HG03457 (cell line): Measurements from ENCODE around the gene LARP4.
"Not testable (repeated sequence)": the region's sequence is repeated elsewhere in the genome, so short reads cannot be mapped to it uniquely, and the experiment has no call there.

Experiments used
- ATAC-seq: cut with Tn5 transposase; IDR thresholded peaks from one replicate; pipeline ENCODE4 v1.9.1; 2021; ENCODE audit warnings: moderate number of reproducible peaks; ENCODE audit not compliant: unreplicated experiment

LARP4 gene

DNA sequence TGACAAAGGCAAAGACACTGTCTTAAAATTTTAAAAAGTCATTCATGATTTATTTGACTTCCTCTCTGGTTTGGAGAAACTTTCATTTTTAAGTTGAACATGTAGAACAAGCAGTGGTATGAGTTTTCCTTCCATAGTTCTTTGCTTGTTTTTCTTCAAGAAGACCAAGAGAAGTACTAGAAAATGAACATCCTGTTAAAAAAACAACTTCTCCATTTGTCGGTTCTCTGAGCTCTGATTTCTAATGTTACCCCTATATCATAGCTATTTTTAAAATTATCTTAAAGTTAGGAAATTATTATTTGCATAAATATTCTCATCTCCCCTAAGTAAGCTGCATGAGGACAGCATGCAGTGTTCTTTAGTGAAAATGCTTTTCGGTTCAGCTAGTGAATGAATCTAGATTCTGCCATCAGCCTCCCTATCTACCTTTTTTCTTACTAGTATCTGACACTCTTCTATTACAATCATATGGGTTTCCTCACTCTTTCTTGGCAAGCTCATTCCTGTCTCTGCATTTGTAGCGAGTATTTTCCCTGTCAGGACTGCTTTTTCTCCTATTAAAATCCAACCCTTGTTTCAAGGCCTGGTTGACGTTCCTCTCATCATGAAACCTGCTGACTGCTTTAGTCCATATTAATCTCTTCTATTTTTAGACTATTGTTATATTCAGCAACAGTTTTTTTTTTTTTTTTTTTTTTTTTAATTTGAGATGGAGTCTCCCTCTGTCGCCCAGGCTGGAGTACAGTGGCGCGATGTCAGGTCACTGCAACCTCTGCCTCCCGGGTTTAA lies 119.9 kb downstream of the LARP4 start:
- ATAC-seq = no peak

DNA sequence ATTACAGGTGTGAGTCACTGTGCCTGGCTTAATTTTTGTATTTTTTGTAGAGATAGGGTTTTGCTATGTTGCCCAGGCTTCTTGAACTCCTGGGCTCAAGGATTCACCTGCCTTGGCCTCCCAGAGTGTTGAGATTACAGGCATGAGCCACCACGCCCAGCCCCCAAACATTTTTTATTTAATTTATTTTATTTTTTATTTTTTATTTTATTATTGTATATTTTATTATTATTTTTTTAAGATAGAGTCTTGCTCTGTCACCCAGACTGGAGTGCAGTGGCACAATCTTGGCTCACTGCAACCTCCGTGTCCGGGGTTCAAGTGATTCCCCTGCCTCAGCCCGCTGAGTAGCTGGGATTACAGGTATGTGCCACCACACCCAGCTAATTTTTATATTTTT lies 121.1 kb downstream of the LARP4 start:
- not testable (repeated sequence) for ATAC-seq

DNA sequence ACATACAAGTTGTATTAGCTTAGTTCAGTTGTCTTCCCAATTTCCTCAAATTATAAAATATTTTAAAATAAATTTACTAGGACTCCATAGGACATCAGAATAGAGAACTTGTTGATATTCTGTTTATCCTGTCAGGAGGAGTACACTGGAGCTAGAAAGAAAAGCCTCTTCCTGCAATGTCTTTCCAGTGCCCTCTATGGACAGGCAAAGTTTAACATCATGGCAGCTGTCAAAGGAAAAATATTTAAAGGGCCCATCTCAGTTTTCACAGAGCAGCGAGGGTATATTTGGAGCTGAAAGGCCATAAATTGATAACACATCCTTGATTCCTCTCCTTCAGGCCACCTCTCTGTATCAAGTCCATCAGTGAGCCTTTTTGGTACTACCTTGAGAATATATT lies 123.1 kb downstream of the LARP4 start:
- no peak for ATAC-seq

DNA sequence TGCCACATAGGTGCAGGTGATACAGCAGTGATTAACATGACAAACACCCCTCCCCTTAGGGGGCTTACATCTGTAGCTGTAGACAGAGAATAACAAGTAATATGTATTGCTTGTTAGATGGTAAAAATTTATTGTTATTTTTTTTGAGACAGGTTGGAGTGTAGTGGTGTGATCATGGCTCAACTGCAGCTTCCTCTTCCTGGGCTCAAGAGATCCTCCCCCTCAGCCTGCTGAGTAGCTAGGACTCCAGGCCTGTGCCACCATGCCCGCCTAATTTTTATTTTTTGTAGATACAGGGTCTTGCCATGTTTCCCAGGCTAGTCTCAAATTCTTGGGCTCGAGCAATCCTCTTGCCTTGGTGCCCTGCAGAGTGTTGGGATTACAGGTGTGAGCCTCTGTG lies 123.9 kb downstream of the LARP4 start:
- no peak for ATAC-seq

DNA sequence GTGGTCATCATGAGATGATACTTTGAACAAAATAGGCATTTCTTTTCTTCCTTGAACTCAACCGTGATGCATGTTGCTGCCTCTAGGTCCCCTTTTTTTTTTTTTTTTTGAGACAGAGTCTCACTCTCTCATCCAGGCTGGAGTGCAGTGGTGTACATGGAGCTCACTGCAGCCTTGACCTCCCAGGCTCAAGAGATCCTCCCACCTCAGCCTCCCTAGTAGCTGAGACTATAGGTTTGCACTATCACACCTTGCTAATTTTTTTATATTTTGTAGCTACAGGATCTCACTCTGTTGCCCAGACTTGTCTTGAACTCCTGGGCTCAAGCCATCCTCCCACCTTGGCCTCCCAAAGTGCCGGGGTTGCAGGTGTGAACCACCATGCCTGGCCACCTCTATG lies 124.7 kb downstream of the LARP4 start:
- ATAC-seq = no peak

DNA sequence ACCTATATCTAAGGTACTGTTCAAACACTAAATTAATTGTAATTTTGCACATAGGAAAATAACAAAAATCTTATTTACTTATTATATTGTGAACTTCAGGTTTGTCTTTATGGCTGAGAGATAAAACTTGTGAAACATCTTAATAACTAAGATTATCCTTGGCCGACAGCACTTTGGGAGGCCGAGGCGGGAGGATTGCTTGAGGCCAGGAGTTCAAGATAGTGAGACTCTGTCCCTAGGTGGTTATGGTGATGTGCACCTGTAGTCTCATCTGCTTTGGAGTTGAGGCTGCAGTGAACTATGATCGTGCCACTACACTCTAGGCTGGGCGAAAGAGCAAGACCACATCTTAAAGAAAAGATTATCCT lies 126.7 kb downstream of the LARP4 start:
- ATAC-seq = no peak

- no peak for ATAC-seq
Measured at GRCh38 chr12:50528800-50529199, 128.1 kb downstream of the LARP4 start.

- no peak for ATAC-seq
Measured at GRCh38 chr12:50529345-50529744, 128.7 kb downstream of the LARP4 start.
